T1000 (cell line): Measurements from ENCODE around the gene TMEM114.
"Not testable (repeated sequence)": the region's sequence is repeated elsewhere in the genome, so short reads cannot be mapped to it uniquely, and the experiment has no call there.

Experiments used
- DNase-seq: peaks from one replicate; lab custom pipeline; 2025; ENCODE audit warnings: mixed read lengths; lab: John Stamatoyannopoulos, UW

TMEM114 gene

GRCh38 chr16:8575399-8575798, 14.9 kb downstream of the TMEM114 start:
- DNase-seq, result no peak

- DNase-seq, result no peak
Measured at GRCh38 chr16:8572919-8573724, 17.2 kb downstream of the TMEM114 start.

DNA sequence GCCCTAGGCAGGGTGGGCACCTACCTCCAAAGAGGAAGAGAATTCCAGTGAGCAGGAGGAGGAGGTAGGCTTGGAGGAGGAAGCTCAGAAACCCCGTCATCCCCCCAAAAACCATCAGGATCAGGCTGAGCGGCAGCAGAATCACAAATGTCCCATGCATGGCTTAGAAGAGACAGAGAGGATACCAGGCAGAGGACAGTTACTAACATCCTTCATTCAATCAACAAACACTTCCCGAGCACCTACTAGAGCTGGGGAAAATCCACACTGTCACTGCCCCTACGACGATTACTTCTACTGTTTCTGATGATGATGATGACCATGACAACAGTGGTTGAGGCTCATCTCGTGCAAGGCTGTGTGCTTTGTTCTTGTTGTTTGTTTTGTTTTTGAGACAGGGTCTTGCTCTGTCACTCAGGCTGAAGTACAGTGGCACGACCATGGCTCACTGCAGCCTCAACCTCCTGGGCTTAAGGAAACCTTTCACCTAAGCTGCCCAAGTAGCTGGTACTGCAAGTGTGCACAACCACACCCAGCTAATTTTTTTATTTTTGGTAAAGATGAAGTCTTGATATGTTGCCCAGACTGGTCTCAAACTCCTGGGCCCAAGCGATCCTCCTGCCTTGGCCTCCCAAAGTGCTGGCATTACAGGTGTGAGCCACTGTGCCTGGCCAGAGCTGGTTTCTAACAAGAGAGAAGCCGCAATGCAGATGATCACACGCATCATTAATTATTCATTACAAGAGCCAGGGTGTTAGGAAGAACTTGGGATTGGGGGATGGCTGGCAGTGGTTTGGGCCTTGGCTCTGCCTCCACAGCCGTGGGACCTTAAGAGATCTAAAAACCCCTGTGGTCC, 18.0 kb downstream of the TMEM114 start:
- no peak for DNase-seq

DNA sequence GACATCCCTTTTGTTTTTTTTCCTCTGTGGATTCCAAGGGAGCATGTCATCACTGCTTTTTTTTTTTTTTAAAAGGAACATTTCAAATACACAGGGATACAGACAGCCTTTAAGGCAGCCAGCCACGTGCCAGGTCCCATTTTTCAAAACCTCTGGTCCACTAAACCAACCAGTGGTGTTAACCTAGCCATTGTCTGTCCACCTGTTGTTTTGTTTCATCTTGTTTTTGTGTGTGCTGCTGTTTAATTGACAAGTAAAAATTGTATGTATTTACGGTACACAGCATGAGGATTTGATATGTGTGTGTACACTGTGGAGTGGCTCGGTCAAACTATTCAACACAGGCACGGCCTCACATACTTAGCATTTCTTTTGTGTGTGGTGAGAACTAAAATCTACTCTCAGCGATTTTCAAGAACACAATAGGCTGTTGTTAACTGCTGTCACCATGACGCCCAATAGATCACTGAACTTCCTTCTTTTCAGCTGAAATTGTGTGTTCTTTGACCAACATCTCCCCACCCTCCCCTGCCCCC, 19.2 kb downstream of the TMEM114 start:
- no peak for DNase-seq

- DNase-seq, result not testable (repeated sequence)
Measured at GRCh38 chr16:8570393-8570792, 19.9 kb downstream of the TMEM114 start.

DNA sequence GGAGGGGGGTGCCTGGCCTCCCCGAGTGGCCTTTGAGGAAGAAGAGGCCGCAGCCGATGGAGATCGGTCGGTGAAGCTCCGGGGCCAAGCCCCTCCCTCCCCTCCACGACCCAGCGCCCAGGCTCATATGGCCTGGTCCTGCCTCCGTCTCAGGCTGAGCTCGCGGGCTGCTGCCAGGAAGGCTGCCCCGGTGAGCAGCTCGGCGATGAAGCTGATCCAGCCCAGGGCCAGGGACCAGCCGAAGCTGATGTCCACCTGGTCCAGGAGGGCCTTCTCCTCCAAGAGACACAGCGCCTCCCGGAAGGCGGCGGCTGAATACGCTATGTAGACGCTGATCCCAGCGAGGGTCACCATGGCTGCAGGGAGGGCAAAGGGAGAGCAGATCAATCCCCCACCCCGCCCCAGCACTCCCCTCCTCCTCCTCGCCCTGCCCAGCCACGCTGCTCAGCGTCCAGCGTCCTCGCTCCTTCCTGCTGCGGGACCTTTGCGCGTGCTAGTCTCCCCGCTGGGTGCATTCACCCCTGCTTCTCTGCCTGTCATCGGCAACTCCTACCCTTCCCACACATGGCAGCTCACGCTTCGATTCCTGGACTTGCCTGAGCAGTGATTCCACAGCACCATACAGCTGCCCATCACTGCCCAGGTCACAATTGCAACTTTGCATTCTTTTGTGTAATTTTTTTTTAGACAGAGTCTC, 20.5 kb downstream of the TMEM114 start:
- DNase-seq, result no peak

DNA sequence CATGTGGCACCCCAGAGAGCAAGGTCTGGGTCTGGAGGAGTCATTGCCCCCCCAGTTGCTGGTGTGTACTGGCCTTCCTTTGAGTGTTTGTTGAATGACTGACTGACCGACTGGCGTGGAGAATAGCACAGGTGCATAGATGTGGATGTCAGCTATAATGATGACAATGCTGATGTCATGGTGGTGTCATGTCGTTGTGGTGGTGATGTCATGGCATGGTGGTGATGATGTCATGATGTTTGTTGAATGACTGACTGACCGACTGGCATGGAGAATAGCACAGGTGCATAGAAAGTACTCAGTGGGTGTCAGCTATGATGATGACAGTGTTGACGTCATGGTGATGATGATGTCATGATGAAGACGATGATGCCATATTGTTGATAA, 22.1 kb downstream of the TMEM114 start:
- DNase-seq, result no peak

DNA sequence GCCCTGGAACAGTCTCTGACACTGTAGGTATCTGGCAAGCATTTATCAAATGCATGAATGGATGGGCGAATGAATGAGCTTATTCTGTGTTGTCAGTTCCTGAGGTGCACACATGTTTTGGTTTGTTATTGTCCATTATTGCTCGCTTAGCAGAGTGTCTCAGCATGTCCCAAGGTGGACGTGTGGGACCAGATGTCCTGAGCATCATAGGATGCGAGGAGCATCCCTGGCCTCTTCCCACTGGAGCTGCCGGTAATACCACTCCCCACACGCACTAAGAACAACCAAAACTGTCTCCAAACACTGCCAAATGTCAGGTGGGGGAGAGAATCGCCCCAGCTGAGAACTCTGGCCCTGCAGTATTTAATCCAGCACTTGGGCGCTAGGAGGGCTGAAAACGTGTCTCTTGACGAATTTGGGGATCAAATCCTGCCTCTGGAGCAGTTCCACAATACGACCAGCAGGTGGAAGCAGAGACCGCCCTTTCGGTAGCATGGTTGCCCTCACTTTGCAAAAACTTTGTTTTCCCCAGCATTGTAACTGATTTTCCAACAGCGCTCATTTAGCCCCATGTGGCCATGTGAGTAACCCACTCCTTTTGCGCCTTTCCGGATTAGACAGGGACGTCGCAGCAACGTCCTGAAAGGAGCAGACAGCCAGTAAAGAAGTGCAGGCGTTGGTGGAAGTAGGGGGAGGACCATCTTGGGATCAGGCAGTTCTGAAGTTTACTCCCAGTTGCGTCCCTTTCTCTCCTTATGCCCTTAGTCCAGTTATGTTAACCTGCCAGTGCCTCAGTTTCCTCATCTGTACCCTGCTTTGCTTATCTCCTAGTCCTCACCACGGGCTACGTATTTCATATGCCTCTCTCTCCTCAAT, 22.7 kb downstream of the TMEM114 start:
- peak; percentile 80 for DNase-seq

GRCh38 chr16:8565498-8565897, 24.8 kb downstream of the TMEM114 start:
- no peak for DNase-seq

GRCh38 chr16:8564934-8565345, 25.4 kb downstream of the TMEM114 start:
- no peak for DNase-seq

- DNase-seq, result not testable (repeated sequence)
Measured at GRCh38 chr16:8563944-8564540, 26.3 kb downstream of the TMEM114 start.

DNA sequence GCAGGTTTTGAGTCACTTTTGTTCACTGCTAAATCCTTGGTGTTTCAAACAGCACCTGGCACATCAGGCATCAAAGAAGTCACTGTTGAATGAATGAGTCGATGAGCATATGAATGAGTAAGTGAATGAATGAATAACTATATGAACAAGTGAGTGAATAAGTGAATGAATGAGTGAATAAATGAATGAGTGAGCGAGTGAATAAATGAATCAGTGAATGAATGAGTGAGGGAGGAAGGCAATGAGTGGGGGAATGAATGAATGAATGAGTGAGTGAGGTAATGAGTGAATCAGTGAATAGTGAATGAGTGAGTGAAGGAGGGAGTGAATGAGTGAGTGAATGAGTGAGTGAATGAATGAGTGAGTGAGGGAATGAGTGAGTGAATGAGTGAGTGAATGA, 28.8 kb downstream of the TMEM114 start:
- no peak for DNase-seq

DNA sequence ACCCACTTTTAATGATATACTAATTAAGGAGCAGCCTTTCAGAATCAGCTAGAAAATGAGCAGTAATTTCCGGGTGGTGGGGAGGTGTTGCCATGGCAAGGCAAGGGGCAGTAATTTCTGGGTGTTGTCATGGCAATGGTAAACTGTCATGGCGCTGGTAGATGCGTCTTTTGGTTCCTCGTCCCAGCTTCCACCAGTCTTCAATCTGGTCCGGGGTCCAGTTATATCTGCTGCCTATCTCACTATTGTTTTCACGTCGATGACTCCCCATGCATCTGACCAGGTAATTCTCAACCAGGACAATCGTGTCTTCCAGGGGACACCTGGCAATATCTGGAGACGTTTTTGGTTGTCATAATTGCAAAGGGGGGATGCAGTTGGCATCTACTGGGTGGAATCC, 34.9 kb downstream of the TMEM114 start:
- DNase-seq, result no peak

DNA sequence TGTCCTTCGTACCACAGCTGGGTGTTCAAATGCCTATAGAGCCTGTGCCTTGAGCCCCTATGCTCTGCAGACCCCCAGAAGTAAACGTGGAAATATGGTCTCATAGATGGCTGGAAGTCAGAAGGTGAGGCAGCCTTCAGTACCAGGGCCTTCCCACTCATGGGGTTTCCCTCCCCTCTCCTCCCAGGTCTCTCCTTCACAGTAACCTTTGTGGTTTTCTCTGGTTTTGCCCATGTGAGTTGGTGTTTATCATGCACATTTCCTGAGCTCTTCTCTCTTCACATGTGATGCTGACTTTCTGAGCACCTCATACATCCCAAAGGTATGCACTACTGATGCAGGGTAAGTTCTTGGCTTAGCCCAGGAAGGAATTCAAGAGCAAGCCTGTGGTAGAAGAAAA, 35.4 kb downstream of the TMEM114 start:
- DNase-seq, result no peak

DNA sequence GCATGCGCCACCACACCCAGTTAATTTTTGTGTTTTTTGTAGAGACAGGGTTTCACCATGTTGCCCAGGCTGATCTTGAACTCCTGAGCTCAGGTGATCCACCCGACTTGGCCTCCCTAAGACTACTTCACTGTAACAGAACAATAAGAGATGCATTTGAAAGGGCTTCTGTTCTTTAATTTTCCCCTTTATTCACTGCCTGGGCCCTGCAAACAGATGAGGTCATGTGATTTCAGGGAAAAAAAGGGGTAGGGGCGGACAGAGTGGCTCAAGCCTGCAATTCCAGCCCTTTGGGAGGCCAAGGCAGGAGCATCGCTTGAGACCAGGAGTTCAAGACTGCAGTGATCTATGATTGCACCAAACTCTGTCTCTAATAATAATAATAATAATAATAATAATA, 36.3 kb downstream of the TMEM114 start:
- no peak for DNase-seq

DNA sequence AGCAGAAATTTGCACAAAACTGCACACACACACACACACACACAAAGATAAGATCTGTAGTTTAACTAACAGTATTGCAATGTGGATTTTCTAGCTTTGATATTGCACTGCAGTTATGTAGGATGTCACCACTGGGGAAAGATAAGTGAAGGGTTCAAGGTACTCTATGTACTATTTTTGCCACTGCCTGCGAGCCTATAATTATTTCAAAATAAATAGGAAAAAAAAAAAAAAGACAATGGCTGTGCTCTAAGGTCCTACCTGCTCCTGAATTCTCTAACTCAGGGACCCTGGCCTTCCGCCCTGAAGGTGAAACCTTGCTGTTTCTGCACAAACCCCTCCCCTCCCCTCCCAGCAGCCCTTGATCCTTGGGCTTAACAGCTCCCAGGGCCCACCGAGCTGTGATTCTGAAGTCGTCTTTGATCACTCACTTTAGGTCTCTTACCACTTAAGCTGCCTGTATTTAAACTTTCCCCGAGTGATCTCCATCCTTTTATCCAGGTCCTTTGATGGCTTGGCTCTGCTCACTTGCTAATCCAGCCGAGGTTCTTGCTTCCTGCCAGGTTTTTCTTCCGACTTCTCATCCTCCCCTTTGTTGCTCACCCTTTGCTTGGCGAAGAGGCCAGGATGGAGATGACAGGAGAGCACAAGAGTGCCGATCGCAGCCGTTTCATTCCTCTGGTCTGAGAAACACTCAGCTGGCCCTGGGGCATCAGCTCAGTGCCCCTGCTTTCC, 37.7 kb downstream of the TMEM114 start:
- DNase-seq, result no peak

- no peak for DNase-seq
Measured at GRCh38 chr16:8551388-8552332, 38.7 kb downstream of the TMEM114 start.

- no peak for DNase-seq
Measured at GRCh38 chr16:8550728-8551387, 39.5 kb downstream of the TMEM114 start.
